Ishikawa (cell line): Measurements from ENCODE around the gene DACH1.

Experiments
- FOXM1 ChIP-seq: IDR thresholded peaks from 2 replicates; pipeline ENCODE4 v1.6.1; 2012; ENCODE audit warnings: low read depth, borderline replicate concordance
- RAD21 ChIP-seq: IDR thresholded peaks from 2 replicates; pipeline ENCODE4 v1.6.1; 2012; ENCODE audit warnings: low read depth
- TCF12 ChIP-seq: IDR thresholded peaks from 2 replicates; pipeline ENCODE4 v1.6.1; 2012; ENCODE audit warnings: low read depth
- YY1 ChIP-seq: IDR thresholded peaks from 2 replicates; pipeline ENCODE4 v1.6.1; 2012; ENCODE audit warnings: low read depth
- TF ChIP-seq, protein P1 (sequence below): IDR thresholded peaks from 2 replicates; pipeline ENCODE4 v1.6.1; 2012
- TF ChIP-seq, protein P2 (sequence below): IDR thresholded peaks from 2 replicates; pipeline ENCODE4 v1.6.1; 2012; ENCODE audit warnings: low read depth, mild to moderate bottlenecking

DNA sequence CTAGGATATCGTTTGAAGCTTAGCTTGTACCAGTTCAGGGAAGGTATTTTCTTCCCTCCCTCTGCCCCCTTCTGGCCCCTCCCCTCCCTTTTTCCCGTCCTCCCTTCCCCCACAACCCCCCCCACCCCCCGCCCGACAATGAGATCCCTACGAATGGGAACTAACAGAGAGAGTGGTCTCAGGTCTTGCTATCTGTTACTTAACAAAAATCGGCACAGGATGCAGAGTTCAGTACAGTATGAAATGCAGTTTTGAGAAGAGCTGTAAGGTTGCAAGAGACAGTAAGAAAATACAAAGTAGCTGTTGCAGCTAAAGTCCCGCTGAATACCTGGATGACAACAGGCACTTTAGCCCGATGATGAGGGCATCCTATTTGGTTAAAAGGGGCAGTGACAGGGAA is 3.1 kb upstream of the DACH1 start:
- TF ChIP-seq FOXM1 (no peak), RAD21 (no peak), TCF12 (no peak), YY1 (no peak)
- TF ChIP-seq, protein P1, sequence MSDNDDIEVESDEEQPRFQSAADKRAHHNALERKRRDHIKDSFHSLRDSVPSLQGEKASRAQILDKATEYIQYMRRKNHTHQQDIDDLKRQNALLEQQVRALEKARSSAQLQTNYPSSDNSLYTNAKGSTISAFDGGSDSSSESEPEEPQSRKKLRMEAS: no peak
- TF ChIP-seq, protein P2, sequence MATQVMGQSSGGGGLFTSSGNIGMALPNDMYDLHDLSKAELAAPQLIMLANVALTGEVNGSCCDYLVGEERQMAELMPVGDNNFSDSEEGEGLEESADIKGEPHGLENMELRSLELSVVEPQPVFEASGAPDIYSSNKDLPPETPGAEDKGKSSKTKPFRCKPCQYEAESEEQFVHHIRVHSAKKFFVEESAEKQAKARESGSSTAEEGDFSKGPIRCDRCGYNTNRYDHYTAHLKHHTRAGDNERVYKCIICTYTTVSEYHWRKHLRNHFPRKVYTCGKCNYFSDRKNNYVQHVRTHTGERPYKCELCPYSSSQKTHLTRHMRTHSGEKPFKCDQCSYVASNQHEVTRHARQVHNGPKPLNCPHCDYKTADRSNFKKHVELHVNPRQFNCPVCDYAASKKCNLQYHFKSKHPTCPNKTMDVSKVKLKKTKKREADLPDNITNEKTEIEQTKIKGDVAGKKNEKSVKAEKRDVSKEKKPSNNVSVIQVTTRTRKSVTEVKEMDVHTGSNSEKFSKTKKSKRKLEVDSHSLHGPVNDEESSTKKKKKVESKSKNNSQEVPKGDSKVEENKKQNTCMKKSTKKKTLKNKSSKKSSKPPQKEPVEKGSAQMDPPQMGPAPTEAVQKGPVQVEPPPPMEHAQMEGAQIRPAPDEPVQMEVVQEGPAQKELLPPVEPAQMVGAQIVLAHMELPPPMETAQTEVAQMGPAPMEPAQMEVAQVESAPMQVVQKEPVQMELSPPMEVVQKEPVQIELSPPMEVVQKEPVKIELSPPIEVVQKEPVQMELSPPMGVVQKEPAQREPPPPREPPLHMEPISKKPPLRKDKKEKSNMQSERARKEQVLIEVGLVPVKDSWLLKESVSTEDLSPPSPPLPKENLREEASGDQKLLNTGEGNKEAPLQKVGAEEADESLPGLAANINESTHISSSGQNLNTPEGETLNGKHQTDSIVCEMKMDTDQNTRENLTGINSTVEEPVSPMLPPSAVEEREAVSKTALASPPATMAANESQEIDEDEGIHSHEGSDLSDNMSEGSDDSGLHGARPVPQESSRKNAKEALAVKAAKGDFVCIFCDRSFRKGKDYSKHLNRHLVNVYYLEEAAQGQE: no peak
